Caco-2 (cell line): ENCODE data around the gene DIAPH2. TPM values are rescaled to one million over a fixed set of nuclear protein-coding genes. Genes with fewer than 3 reads are reported as not detected.
"Not testable (repeated sequence)": the region's sequence is repeated elsewhere in the genome, so short reads cannot be mapped to it uniquely, and the experiment has no call there.

ENCODE experiments used
- BruUV-seq: library from RNA; stranded (reverse); fragments of 400-500 nt; replicated peaks from 2 replicates; lab custom pipeline; 2021; lab: Mats Ljungman, UMichigan
- CTCF ChIA-PET: fragments of 300-600 bp; sonication (Branson Sonifier 250); formaldehyde crosslinking; loops from one replicate; lab custom pipeline; 2022; ENCODE audit warnings: antibody characterized with exemption; lab: Charles Lee
- POLR2A ChIA-PET: fragments of 300-600 bp; sonication (Branson Sonifier 250); formaldehyde crosslinking; loops from one replicate; lab custom pipeline; 2022; ENCODE audit warnings: antibody characterized with exemption; lab: Charles Lee
- DNase-seq, 2 experiments: peaks; one replicate each; pipeline versions ENCODE4 v3.0.0 to v3.0.0-alpha.2; 2020 to 2022
- H3K27me3 ChIP-seq: replicated peaks from 2 replicates; pipeline ENCODE4 v1.6.0; 2011; ENCODE audit warnings: low read length; ENCODE audit not compliant: control insufficient read depth, insufficient read depth
- H3K36me3 ChIP-seq: 2 replicates; pipeline ENCODE4 v1.5.1; 2011; ENCODE audit warnings: low read length; ENCODE audit not compliant: control insufficient read depth, insufficient read depth
- H3K4me1 ChIP-seq: fragments of 250-450 bp; sonication (Bioruptor Pico); 2 replicates; pipeline ENCODE4 v1.5.1; 2020; ENCODE audit warnings: mild to moderate bottlenecking
- H3K4me3 ChIP-seq: 2 replicates; pipeline ENCODE4 v1.5.1; 2011; ENCODE audit warnings: low read depth, mild to moderate bottlenecking, control low read depth, low read length
- H3K9me3 ChIP-seq: fragments of 250-450 bp; sonication (Bioruptor Pico); 2 replicates; pipeline ENCODE4 v1.5.1; 2020; ENCODE audit warnings: mild to moderate bottlenecking, moderate library complexity
- H3K27ac Mint-ChIP-seq: one replicate; pipeline ENCODE4 v1.8.0; 2022; ENCODE audit warnings: mixed read lengths; ENCODE audit not compliant: unreplicated experiment
- H3K27me3 Mint-ChIP-seq: one replicate; pipeline ENCODE4 v1.8.0; 2022; ENCODE audit warnings: mixed read lengths; ENCODE audit not compliant: insufficient read depth, unreplicated experiment
- H3K36me3 Mint-ChIP-seq: one replicate; pipeline ENCODE4 v1.8.0; 2022; ENCODE audit warnings: mild to moderate bottlenecking, mixed read lengths; ENCODE audit not compliant: insufficient read depth, unreplicated experiment
- H3K4me1 Mint-ChIP-seq: one replicate; pipeline ENCODE4 v1.8.0; 2022; ENCODE audit warnings: low read depth, mixed read lengths; ENCODE audit not compliant: unreplicated experiment
- H3K4me3 Mint-ChIP-seq: one replicate; pipeline ENCODE4 v1.8.0; 2022; ENCODE audit warnings: mild to moderate bottlenecking, moderate library complexity, mixed read lengths; ENCODE audit not compliant: unreplicated experiment
- H3K9me3 Mint-ChIP-seq: one replicate; pipeline ENCODE4 v1.8.0; 2022; ENCODE audit warnings: mixed read lengths; ENCODE audit not compliant: unreplicated experiment
- CTCF ChIP-seq, 2 experiments: fragments of 200-600 bp in 1 of 2; IDR thresholded peaks; 1 replicate in 1 of 2; 2 replicates in 1 of 2; pipeline versions ENCODE4 v1.5.1 to v1.8.0; 2011 to 2022; ENCODE audit warnings: antibody characterized with exemption in 1 of 2, control low read depth in 1 of 2, inconsistent platforms in 1 of 2, low read depth in 1 of 2, low read length in 1 of 2, mild to moderate bottlenecking in 1 of 2, moderate library complexity in 1 of 2; ENCODE audit not compliant: insufficient read depth in 1 of 2, severe bottlenecking in 1 of 2, unreplicated experiment in 1 of 2
- intact Hi-C: fragments of 100-400 bp; cut with micrococcal nuclease; formaldehyde crosslinking; loops from one replicate; pipeline ENCODE4 v1.10.0; 2022; ENCODE audit not compliant: unreplicated experiment
- total RNA-seq: library from RNA; stranded (reverse); gene quantifications from 2 replicates; pipeline ENCODE4 v1.2.3, GENCODE V29; 2022

The DIAPH2 gene
- total RNA-seq, 1 experiment from 2014 or later = 16.1 TPM

- no peak for TF ChIP-seq CTCF (IDR thresholded peaks at IDR 0.05; ENCODE audit: insufficient read depth in 1 of 2, low read depth in 1 of 2, low read length in 1 of 2, severe bottlenecking in 1 of 2, unreplicated experiment in 1 of 2)
- DNase-seq = no peak
- no peak overlapping the region for H3K27ac Mint-ChIP-seq
- Histone ChIP-seq H3K4me1 (no peaks in the 10 kb centered on the region), H3K4me3 (no peak overlapping the region), H3K27me3 (no peaks in the 10 kb centered on the region), H3K9me3 (no peaks in the 10 kb centered on the region), H3K36me3 (no peaks in the 10 kb centered on the region)
- H3K27me3 Mint-ChIP-seq = no peaks in the 10 kb centered on the region
- no peaks in the 10 kb centered on the region for H3K36me3 Mint-ChIP-seq
- ChIA-PET CTCF (no interaction called here), POLR2A (interaction anchor here (0.7 kb wide), 1 partner anchor 22 kb away, joined by 3 read pairs; no protein-coding TSS in a partner anchor)
- intact Hi-C loops = no loop called here
- no peak overlapping the region for H3K4me3 Mint-ChIP-seq
- no TSS peak for BruUV-seq
- no peaks in the 10 kb centered on the region for H3K9me3 Mint-ChIP-seq
- H3K4me1 Mint-ChIP-seq = no peaks in the 10 kb centered on the region
Measured at GRCh38 chrX:96722781-96723180, 38.1 kb downstream of the DIAPH2 start.

DNA sequence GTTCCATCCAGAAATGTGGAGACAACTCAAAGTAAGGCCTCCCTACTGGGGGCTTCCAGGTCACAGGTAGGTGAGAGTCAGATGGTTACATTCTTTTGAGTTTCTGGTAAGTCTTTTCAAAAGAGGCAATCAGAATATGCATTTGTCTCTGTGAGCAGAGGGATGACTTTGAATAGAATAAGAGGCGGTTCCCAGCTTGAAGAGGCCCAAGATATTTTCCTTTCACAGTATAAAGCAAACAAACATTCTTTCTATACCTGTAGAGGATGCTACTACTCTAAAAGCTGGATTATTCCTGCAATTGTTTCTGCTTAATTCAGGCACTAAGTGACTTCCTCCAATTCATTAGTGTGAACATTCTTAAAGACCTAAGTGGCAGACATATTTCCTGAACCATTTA lies 44.4 kb downstream of the DIAPH2 start:
- Mint-ChIP-seq H3K36me3 (no peaks in the 10 kb centered on the region), H3K27me3 (no peaks in the 10 kb centered on the region), H3K27ac (no peak overlapping the region), H3K9me3 (no peaks in the 10 kb centered on the region), H3K4me1 (peaks cover 9% of the 10 kb centered on the region), H3K4me3 (no peak overlapping the region)
- CTCF ChIA-PET = no interaction called here
- TF ChIP-seq CTCF (IDR thresholded peaks at IDR 0.05; ENCODE audit: insufficient read depth in 1 of 2, low read depth in 1 of 2, low read length in 1 of 2, severe bottlenecking in 1 of 2, unreplicated experiment in 1 of 2) = no peak
- Histone ChIP-seq H3K4me3 (no peak overlapping the region), H3K27me3 (no peaks in the 10 kb centered on the region), H3K36me3 (no peaks in the 10 kb centered on the region), H3K4me1 (peaks cover 6% of the 10 kb centered on the region; the same call in 1 of the 2 replicates), H3K9me3 (no peaks in the 10 kb centered on the region)
- DNase-seq = no peak
- POLR2A ChIA-PET = no interaction called here
- intact Hi-C loops = no loop called here
- no TSS peak for BruUV-seq

DNA sequence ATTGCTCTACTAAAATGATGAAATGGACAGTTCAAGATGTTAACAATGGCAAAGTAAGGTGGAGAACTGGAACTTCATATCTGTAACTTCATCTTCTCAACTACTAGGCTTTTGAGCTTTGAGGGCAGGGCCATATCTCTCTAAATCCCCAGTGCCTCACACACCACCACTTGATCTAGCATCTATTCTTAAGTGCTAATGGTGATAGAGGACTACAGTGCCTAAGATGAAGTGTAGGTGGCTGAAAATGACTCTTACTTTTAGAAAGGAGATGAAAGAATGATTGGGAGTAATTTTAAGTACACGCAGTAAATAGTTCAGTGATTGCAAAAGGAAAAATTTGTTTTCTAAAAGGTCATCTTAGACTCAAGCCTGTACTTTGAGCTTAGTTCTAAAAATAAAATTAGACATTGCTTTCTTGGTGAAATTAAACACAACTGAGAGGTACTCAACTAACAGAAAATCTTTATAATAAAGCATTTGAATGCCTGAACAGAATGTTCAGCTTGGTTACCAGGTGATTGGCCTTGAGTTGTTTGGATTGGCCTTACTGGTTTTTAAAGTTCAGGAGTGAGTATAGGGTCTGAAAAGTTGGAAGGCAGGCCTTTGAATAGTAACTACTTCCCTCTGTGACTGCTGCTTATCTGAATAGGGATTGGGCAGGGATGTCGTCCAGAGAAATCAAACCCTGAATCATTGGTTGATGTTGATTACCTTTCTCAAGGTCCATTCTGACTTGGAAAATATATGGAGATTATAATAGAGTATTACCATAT lies 45.4 kb downstream of the DIAPH2 start:
- peaks cover 6% of the 10 kb centered on the region; the same call in 1 of the 2 replicates for H3K4me1 ChIP-seq
- H3K4me3 ChIP-seq = no peak overlapping the region
- Mint-ChIP-seq H3K36me3 (no peaks in the 10 kb centered on the region), H3K9me3 (no peaks in the 10 kb centered on the region), H3K27me3 (no peaks in the 10 kb centered on the region), H3K4me3 (no peak overlapping the region), H3K27ac (no peak overlapping the region), H3K4me1 (peaks cover 9% of the 10 kb centered on the region)
- DNase-seq = no peak
- no peaks in the 10 kb centered on the region for H3K36me3 ChIP-seq
- BruUV-seq = no TSS peak
- H3K27me3 ChIP-seq = no peaks in the 10 kb centered on the region
- TF ChIP-seq CTCF (IDR thresholded peaks at IDR 0.05; ENCODE audit: insufficient read depth in 1 of 2, low read depth in 1 of 2, low read length in 1 of 2, severe bottlenecking in 1 of 2, unreplicated experiment in 1 of 2) = no peak
- ChIA-PET CTCF (no interaction called here), POLR2A (no interaction called here)
- intact Hi-C loops = no loop called here
- H3K9me3 ChIP-seq = no peaks in the 10 kb centered on the region

DNA sequence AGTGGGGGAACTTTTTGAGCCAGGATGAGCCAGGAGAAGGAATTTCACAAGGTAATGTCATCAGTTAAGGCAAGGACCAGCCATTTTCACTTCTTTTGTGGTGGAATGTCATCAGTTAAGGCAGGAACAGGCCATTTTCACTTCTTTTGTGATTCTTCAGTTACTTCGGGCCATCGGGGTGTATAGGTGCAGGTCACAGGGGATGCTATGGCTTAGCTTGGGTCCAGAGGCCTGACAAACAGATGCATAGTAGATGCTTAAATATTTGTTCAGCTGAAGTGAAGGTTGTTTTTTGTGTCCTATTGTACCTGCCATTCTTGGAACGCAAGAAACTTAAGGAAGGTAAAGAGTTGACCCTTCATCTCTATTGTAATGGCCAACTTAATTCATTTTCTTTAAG lies 46.4 kb downstream of the DIAPH2 start:
- intact Hi-C loops, H3K36me3 Mint-ChIP-seq, DNase-seq, H3K4me3 Mint-ChIP-seq, H3K4me1 Mint-ChIP-seq, H3K36me3 ChIP-seq, H3K27me3 Mint-ChIP-seq, H3K4me1 ChIP-seq, H3K9me3 Mint-ChIP-seq, H3K9me3 ChIP-seq, POLR2A ChIA-PET, CTCF ChIA-PET, H3K27ac Mint-ChIP-seq, BruUV-seq, H3K4me3 ChIP-seq, H3K27me3 ChIP-seq: not testable (repeated sequence)
